HG02571 (cell line): ENCODE data around the gene PSMD1.
A peak's percentile ranks its signal among the peaks of the same experiment; 100 is the strongest.
"Not testable (repeated sequence)": the region's sequence is repeated elsewhere in the genome, so short reads cannot be mapped to it uniquely, and the experiment has no call there.

Experiments
- ATAC-seq: cut with Tn5 transposase; IDR thresholded peaks from one replicate; pipeline ENCODE4 v1.9.1; 2021; ENCODE audit warnings: mild to moderate bottlenecking, moderate library complexity; ENCODE audit not compliant: unreplicated experiment

The PSMD1 gene

DNA sequence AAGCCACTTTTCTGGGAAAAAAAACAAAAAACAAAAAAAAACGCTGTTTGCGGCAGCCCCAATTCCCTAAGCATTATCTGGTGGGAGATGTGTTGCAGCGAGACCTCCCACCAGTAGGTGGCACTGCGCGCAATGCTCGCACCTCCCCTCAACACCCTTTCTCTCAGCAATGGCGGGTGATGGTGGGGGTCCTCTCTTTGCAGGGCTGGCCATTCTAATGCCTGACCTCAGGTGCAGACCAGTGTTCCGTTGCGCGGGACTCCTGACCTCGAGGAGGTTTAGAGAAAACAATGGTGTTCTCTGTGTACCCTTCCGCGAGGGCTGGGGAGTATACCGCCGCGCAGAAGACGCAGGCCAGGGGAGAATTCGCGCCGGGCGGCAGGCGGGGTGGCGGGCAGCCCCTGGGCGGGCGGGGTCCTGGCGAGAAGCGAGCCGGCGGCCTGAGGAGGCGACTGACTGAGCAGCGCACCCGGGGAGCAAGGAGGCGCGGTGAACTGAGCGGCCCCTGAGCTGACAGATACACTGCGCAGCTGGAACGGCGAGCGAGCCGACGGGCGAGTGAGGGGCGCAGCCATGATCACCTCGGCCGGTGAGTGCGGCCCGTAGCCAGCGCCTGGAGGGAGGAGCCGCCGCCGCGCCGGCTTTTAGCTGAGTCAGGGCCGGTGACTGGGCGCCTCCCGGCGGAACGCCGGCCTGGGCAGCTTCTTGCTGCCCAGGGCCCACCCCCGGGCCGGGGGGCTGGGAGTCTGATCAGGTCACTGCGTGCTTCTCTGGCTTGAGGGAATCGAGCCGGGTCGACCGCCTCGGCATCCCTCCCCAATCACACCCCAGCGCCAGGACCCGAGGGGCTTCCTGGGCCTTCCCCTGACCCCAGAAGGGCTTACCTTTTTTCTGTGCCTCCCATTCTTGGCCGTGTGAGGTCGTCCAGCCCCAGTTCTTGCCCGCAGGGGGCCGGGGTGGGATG lies at the start of gene PSMD1:
TSS of gene PSMD1 (plus strand) at position 415 of the 964 bp plus-strand sequence. CDS start at position 574, 159 bp downstream.
- ATAC-seq = peak; percentile 67

DNA sequence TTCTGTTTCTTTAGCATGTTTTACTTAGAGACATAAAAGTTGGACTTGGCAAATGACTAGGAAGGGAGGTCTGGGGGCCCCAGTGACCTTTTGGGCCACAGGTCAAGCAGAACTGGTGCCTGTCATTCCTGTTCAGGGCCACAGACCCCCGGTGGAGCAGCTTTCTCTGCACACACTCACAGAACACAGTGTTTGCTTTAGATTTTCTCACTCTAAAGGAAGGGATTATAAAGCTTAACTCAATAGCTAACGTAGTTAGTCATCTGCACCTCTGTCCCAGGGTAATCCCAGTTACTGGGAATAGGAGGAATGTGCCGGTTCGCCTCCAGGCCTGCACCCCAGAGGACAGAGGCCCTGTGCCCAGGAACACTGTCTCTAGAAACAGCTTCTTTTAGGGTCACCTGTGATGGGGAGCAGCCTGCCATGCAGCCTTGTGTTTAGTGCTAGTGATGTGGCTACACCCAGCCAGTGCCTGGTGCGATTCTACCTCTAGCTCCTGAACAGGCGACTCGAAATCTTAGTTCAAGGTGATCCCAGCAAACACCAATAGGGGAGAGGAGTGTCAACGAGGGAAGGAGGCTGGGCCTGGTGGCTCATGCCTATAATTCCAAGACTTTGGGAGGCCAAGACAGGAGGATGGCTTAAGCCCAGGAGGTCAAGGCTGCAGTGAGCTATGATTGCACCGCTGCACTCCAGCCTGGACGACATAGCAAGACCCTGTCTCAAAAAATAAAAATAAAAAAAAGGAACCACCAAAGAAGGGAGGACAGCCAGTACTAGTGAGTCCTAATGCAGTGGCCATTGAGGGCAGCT lies 49.2 kb upstream of the PSMD1 start:
- ATAC-seq = no peak

GRCh38 chr2:231008131-231008530 lies 48.5 kb upstream of the PSMD1 start:
- ATAC-seq = no peak

GRCh38 chr2:231009236-231009919 lies 47.3 kb upstream of the PSMD1 start:
- no peak for ATAC-seq

DNA sequence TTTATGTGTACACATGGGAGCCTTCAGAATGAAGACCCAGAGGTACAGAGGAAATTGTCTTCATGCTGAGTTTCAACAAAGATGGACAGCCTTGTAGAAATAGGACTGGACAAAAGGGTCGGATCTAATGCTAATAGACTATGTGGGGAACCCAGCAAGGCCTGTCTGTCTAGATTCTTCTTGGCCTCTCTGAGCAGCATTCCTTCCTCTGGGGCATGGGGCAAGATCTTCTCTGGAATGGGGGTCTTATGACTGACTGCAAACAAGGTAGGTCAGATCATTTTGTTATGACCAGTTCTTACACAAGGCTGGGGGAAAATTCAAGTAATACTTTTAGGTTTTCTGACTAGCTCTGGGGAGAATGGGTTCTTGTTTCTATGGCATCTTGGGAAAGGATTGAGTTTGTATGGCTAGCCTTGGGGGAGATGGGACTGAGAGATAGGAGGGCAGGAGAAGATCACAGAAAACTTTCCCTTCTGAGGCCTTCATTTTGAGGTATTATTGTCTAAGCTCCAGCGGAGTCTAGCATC lies 46.4 kb upstream of the PSMD1 start:
- no peak for ATAC-seq

GRCh38 chr2:231011526-231011925 lies 45.1 kb upstream of the PSMD1 start:
- ATAC-seq = no peak

GRCh38 chr2:231012463-231012862 lies 44.2 kb upstream of the PSMD1 start:
- no peak for ATAC-seq

- ATAC-seq = no peak
Observed at GRCh38 chr2:231013820-231014219, 42.8 kb upstream of the PSMD1 start.

DNA sequence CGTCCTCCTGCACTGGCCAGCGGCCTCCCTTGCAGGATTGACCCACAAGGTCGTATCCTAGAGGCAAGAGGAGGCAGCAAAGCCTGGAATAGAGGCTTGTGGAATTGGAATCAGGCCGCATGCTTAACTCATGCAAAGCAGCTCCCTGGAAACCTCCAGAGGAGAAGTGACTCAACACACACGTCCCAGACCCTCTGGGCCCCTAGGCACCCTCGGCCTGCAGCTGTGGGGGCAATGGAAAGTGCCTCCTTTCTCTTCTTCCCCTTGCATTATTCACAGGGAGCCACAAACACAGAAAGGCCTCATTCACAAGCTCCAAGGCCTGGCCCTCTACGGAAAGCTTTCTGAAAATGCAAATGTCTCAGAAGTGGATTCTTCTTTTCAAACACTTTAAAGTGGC lies 41.2 kb upstream of the PSMD1 start:
- no peak for ATAC-seq

DNA sequence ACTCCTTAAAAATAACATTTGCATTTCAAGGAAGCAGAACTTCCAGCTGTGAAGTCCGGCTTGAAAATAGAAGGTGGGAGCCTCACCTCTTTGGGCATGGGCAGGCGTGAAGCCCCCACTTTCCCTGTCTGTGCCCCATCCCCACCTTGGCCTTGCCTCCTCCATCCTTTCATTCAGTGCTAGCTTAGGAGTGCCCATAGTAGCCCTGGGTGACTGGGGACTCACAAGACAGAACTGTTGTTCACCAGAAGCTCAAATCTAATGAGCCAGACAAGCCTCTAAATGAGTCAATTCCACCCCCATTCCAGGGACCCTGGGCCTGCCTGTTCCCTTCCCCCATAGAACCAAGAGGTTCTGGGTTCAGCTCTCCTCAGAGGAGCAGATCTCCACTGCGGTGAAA lies 40.7 kb upstream of the PSMD1 start:
- no peak for ATAC-seq

DNA sequence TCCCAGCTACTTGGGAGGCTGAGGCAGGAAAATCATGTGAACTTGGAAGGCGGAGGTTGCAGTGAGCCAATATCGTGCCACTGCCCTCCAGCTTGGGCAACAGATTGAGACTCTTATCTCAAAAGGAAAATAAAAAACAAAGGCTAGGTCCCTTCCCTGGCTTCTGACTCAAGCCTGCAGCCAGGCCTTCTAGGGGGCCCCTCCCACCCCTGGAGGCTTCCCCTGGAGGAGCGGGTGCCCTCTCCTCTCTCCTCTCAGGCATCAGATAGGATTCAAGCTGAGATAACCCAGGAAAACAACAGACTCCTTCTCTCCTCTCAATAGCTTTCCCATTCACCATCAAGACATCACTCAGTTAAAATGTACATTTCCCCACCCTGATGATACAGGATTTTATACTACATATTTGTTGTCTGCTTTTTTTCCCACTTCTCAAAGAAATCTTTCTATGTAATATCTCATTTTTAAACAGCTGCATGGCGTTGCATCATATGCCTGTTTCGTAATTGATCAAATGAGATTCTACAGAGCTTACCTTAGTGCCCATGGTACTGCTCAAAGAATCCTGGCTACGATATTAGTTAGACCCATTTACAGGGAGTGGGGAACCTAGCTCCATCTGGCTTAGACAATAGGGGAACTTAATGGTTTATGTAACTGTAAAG lies 40.0 kb upstream of the PSMD1 start:
- ATAC-seq = no peak

DNA sequence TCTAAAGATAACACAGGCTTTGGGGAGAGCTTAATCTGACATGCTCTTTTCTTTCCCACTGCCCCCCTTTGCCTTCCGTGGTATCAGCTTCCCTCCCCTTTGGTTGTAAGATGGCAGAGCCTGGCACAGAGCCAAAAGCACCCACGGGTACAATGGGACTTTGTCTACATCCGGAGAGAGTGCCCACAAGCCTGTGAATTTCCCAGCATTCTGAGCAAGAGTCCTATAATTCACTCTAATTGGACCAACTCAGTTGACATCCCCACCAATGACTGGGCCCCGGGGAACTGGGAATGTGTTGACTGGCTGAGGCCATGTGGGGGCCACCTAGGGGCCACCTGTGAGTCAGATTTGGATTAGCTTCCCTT lies 39.5 kb upstream of the PSMD1 start:
- no peak for ATAC-seq

GRCh38 chr2:231018184-231018583 lies 38.5 kb upstream of the PSMD1 start:
- no peak for ATAC-seq

GRCh38 chr2:231025059-231025458 lies 31.6 kb upstream of the PSMD1 start:
- not testable (repeated sequence) for ATAC-seq

DNA sequence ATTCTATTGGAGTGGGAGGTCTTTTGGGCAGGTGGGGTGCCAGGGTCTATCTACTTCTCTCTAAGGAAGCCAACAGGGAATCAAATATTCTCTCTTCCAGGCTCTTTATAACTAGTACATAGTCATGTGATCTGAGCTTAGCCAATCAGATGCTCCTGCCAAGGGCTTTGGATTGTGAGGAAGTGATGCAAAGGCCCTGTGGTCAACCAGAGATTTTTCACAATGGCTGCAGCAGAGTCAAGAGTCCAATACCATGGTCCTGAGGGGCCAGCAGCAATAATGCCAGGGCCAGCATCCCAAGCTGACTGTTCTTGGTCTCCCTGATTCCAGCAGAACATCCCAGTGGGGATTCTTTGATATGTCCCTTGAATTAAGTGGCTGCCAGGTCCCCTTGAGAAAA lies 27.8 kb upstream of the PSMD1 start:
- no peak for ATAC-seq

DNA sequence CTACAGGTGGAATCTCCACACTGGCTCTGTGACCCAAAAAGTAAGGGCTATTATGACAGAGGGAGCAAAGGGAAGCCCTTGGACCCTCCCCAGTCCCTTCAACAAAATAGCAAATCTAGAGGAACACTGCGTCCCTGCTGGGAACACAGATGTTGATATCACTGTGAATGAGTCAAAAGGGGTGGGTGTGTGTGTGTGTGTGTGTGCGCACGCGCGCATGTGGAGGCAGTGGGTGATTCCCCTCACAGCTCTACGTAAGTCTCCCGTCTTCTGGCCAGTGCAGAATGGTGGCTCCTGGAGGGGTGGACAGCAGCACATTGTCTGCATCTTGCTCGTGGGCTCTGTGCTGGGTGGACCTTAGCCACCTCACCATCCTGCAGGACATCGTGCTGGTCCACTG lies 27.1 kb upstream of the PSMD1 start:
- ATAC-seq = no peak

GRCh38 chr2:231030725-231031124 lies 25.9 kb upstream of the PSMD1 start:
- no peak for ATAC-seq

DNA sequence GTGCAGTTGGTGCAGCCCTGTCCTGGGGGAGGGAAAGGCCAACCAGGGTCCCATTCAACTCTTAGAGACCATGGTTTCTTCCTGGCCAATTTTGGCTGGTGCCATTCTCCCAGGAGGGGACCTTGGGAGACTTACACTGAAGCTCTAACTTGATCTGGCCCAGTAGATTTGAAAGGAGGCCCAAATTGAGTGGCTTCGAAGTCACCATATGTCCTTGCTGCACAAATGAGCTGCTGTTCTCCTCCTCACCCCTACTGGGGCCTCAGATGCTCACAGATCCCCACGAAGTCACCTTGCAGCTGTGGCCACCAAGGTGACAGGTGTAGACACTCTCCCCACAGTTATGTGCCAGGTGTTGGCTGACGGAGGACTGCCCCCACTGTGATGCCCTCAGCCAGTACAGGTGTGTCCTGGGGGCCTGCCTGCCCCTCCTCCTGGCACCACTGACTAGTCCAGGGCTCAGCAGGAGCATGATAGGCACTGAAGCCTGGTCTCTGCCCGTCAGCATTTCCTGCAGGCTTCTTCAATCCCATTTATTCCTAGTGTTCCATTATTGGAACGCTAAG lies 24.0 kb upstream of the PSMD1 start:
- no peak for ATAC-seq

DNA sequence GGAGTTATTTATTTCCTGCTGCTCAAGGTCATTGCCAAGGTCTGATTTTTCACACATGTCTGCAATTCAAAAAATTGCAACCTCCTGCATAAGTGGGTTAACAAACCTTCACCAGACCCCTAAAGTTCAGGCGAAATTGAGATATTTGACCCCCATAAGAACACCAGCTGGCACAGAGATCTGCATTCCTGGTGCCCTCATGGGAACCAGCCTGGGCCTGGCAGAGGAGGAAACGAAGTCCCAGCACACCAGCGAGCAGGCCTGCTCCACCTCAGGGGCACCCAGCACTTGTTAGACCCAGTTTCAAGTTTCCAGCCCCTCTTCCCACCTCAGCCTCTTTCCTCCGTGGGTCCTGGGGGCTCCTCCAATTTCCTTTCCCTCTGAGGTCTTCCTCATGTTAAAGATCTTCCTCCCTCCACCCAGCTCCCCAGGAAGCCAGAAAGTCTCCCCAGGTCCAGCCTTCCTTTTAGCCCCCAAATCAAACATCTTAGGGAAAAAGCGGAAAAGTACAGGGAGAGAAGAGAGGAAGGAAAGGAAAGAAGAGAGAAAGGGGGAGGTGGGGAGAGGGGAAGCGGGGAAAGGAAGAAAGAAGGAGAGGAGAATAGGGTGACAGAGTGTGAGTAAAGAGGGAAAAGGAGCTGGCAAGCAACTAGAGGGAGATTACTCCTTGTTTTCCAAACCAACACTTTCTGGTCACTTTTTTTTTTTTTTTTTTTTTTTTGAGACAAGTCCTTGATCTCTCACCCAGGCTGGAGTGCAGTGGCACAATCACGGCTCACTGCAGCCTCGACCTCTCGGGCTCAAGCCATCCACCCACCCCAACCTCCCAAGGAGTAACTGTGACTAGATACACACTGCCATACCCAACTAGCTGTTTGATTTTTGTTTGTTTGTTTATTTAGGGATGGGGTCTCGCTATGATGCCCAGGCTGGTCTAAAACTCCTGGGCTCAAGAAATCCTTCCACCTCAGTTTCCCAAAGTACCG lies 23.2 kb upstream of the PSMD1 start:
- no peak for ATAC-seq
